GM12874 (cell line): ENCODE data around the gene NF1.

ENCODE experiments used
- CTCF ChIP-seq: IDR thresholded peaks from 2 replicates; pipeline ENCODE4 v1.5.1; 2011; ENCODE audit warnings: low read depth, mild to moderate bottlenecking, control low read depth, low read length, moderate library complexity; ENCODE audit not compliant: insufficient read depth

Gene NF1

GRCh38 chr17:31392002-31392855, 297.5 kb downstream of the NF1 start:
- TF ChIP-seq CTCF: no peak

DNA sequence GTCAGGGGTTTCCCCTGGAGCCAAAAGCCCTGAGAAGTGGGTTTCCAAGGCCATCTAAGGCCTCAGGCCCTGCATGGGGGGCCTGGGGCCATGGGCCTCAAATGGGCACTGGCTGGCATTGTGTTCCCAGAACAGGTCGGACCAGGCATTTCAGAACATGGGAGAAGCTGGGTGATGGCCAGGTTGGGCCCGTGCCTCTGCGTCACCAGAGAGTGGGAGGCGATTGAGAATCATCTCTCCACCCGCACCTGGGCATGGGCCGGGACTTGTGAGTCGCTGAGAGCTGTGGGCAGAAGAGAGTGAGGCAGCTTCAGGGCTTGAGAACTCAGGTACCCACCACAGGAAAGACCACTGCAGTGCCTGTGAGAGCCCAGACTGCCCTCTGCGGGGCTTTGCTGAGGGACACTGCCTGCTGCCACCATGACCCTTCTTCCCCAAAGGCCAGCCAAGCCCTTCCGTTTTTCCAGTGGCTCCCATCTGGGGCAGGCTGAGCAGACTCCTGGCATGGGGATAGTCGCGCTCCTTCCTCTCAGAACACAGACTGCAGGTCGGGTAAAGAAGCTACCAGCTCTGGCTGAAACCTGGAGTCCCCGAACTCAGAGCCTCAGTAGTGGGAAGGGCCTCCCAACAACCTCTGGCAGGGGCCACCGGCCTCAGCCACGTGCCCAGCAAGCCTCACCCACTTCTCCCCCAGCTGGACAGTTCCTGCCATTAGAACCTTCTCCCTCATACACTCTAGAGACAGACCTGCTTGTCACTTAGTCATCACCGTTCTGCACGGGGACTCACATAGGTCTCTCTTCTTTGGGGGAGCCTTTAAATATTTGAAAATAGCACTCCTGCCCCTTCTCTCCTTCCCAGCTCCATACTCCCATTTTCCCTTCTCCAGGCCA, 298.3 kb downstream of the NF1 start:
- TF ChIP-seq CTCF: no peak

DNA sequence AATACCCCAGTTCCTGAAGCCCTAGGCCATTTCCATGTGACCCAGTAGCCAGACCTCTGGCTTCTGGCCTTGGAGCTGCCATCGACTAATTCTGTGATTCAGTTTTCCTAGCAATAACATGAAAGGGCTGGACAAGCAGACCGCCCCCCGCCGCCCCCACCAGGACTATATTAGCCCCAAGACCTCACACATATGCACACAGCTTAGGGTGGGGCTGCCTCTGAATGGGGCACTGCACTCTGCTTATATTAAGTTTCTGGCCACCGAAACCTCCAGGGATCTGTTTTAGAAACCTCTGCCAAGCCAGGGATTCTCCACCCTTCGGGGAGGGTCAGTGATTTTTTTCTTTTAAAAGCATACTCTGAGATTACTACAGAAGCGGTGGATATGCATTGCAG, 299.0 kb downstream of the NF1 start:
- TF ChIP-seq CTCF: no peak

DNA sequence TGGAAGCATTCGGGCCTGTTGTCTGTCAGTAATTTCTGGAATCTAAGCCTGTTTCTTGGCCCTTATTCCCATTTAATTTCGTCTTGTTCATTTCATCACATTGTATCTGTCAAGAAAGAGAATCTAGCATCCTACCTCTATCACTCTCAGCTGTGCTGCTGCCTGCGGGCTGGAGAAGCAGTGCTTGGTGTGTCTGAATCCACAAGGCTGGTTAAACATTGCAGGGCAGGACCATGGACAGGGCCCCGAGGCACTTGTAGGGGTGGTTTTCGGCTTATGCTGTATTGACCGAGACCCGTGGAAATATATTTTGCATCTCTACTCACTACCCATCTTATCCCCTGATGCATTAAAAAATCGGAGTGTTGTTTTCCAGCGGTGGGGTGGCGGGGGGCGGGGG, 299.8 kb downstream of the NF1 start:
- TF ChIP-seq CTCF: no peak

- TF ChIP-seq CTCF: no peak
Measured at GRCh38 chr17:31397256-31397939, 302.6 kb downstream of the NF1 start.

DNA sequence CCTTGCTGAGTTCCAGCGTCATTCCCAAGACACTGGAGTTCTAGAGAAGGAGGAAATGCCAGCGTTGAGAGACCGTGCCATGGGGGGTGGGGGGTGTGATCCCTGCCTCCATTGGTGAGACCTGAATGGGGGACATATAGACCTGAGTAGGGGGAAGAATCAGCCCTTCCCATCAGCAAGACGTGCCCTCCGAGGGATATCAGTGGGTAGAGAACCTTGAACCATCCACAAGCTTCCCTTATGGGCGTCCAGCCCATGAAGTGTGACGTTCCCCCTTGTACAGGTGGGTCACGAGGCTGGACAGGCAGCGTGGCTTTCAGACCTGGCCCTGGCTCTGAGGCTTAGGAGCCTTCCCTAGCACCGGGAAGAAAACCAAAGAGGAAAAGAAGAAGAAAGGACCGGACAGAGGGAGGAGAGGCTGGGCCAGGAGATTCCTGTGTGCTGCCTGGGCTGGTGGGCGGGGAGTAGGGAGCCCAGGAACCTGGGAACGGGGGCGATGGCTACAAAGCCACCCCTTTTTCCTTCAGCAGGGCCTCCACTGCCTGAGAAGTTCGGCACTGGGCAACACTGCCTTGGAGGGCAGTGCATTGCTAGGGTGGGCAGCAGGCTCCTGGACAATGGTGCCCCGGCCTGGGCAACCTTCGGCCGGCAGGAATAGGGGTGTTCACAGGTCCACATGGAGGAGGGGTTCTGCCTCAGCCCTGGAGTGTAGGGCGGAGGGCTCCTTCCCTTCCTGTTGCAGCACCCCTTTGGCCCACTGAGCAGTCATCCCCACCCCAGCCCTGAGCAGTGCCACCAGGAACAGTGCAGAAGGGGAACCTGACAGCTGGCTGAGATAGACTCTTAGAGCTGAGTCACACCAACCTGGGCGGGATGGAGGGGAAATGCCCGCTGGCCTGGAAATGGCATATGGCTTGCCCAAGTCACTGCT, 303.9 kb downstream of the NF1 start:
- TF ChIP-seq CTCF: no peak
